Measurements from ENCODE around the gene NSMCE3. TPM values are rescaled to one million over a fixed set of nuclear protein-coding genes. Genes with fewer than 3 reads are reported as not detected.

NSMCE3 gene
- total RNA-seq, 2 experiments from 2014 or later = 46.1 to 46.9 TPM

DNA sequence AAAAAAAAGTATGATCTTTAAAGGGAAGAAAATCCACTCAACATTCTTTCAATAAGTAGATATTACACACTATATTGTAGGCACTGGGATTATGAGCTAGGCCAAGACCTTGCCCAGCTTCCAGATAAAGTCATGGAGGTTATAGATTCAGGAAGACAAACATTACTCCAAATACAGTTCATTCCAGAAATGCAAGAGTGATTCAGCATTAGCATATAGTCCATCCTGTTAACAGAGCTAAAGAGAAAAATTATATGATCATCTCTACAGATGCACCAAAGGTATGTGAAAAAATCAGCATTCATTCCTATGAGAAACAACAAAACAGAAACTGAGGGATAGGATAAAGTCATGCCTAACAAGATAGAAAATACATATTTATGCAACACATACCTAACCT, 42.1 kb upstream of the NSMCE3 start:
- Mint-ChIP-seq H3K4me3 (no peak overlapping the region), H3K4me1 (ENCODE audit: low read depth) (no peaks in the 10 kb centered on the region), H3K9me3 (no peaks in the 10 kb centered on the region), H3K27ac (no peak overlapping the region), H3K36me3 (ENCODE audit: low read depth) (no peaks in the 10 kb centered on the region), H3K27me3 (peaks cover 3% of the 10 kb centered on the region)
- CTCF ChIA-PET = no interaction called here
- intact Hi-C loops (cut with DNase I, micrococcal nuclease) = loop anchor here in 1 of 2 experiments (10.0 kb wide), 1 partner anchor 57 kb away; no protein-coding TSS in a partner anchor
- POLR2A ChIA-PET = no interaction called here
- no peak for TF ChIP-seq CTCF (IDR thresholded peaks at IDR 0.05)
- Histone ChIP-seq H3K36me3 (ENCODE audit: insufficient read depth, low read length) (no peaks in the 10 kb centered on the region), H3K4me3 (ENCODE audit: low read length) (no peak overlapping the region), H3K4me1 (ENCODE audit: insufficient read depth, low read length) (no peaks in the 10 kb centered on the region), H3K27ac (ENCODE audit: low read depth in 1 of 2, low read length in 2 of 2) (no peak overlapping the region), H3K27me3 (ENCODE audit: control insufficient read depth in 1 of 2, insufficient read depth in 2 of 2, low read length in 2 of 2) (no peaks in the 10 kb centered on the region), H3K9me3 (ENCODE audit: control insufficient read depth in 1 of 2, insufficient read depth in 1 of 2, low read length in 2 of 2) (no peaks in the 10 kb centered on the region)
- ATAC-seq (ENCODE audit: poor library complexity) (no peak), DNase-seq (no peak)

DNA sequence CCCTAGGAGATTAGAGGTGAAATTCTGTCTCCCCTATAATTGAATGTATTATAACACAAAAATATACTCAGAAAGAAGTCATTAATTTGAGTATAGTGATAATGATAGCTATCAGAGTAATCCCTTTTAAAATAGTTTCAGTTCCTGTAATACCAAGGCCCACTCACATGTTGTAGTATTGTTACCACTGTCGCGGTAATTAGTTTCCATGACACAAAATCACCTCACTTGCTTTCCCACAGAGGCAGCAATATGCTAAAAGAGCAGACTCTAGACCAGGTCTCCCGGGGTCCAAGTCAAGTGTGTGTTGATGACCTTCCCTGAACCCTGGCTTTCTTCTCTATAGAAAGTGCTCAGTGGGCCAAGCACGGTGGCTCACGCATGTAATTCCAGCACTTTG, 39.5 kb upstream of the NSMCE3 start:
- no peak overlapping the region for H3K27ac ChIP-seq (ENCODE audit: low read depth in 1 of 2, low read length in 2 of 2)
- intact Hi-C loops (cut with DNase I, micrococcal nuclease) = no loop called here
- H3K27ac Mint-ChIP-seq = no peak overlapping the region
- CTCF ChIA-PET = no interaction called here
- no peaks in the 10 kb centered on the region for H3K36me3 Mint-ChIP-seq (ENCODE audit: low read depth)
- TF ChIP-seq CTCF (IDR thresholded peaks at IDR 0.05) = no peak
- H3K27me3 ChIP-seq (ENCODE audit: control insufficient read depth in 1 of 2, insufficient read depth in 2 of 2, low read length in 2 of 2) = no peaks in the 10 kb centered on the region
- no peak for DNase-seq
- H3K4me3 Mint-ChIP-seq = no peak overlapping the region
- no peaks in the 10 kb centered on the region for H3K9me3 Mint-ChIP-seq
- no peak overlapping the region for H3K4me3 ChIP-seq (ENCODE audit: low read length)
- no peaks in the 10 kb centered on the region for H3K36me3 ChIP-seq (ENCODE audit: insufficient read depth, low read length)
- no peaks in the 10 kb centered on the region for H3K4me1 ChIP-seq (ENCODE audit: insufficient read depth, low read length)
- POLR2A ChIA-PET = no interaction called here
- peaks cover 15% of the 10 kb centered on the region for H3K27me3 Mint-ChIP-seq
- H3K4me1 Mint-ChIP-seq (ENCODE audit: low read depth) = no peaks in the 10 kb centered on the region
- H3K9me3 ChIP-seq (ENCODE audit: control insufficient read depth in 1 of 2, insufficient read depth in 1 of 2, low read length in 2 of 2) = no peaks in the 10 kb centered on the region
- no peak for ATAC-seq (ENCODE audit: poor library complexity)

DNA sequence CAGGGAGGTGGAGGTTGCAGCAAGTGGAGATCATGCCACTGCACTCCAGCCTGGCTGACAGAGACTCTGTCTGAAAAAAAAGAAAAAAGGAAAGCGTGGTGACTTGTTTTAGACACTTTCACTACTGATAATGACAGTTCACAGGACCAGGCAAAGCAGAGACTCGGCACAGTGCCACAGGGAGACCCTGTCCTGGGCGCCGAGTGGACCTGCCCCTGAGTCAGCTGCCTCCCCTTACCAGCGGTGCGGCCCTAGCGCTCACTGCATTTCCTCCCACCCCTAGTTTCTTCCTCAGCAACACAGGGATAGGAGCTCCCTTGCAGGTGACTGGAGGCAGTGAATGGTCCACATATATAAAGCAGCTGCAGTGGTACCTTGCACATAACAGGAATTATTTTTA, 38.7 kb upstream of the NSMCE3 start:
- H3K27me3 Mint-ChIP-seq = peaks cover 15% of the 10 kb centered on the region
- H3K27ac ChIP-seq (ENCODE audit: low read depth in 1 of 2, low read length in 2 of 2) = no peak overlapping the region
- no peaks in the 10 kb centered on the region for H3K36me3 ChIP-seq (ENCODE audit: insufficient read depth, low read length)
- intact Hi-C loops (cut with DNase I, micrococcal nuclease) = no loop called here
- no peak for TF ChIP-seq CTCF (IDR thresholded peaks at IDR 0.05)
- no peaks in the 10 kb centered on the region for H3K4me1 ChIP-seq (ENCODE audit: insufficient read depth, low read length)
- no peaks in the 10 kb centered on the region for H3K9me3 ChIP-seq (ENCODE audit: control insufficient read depth in 1 of 2, insufficient read depth in 1 of 2, low read length in 2 of 2)
- DNase-seq (no peak), ATAC-seq (ENCODE audit: poor library complexity) (no peak)
- H3K4me3 Mint-ChIP-seq = no peak overlapping the region
- H3K27me3 ChIP-seq (ENCODE audit: control insufficient read depth in 1 of 2, insufficient read depth in 2 of 2, low read length in 2 of 2) = no peaks in the 10 kb centered on the region
- H3K9me3 Mint-ChIP-seq = no peaks in the 10 kb centered on the region
- no peak overlapping the region for H3K4me3 ChIP-seq (ENCODE audit: low read length)
- POLR2A ChIA-PET = no interaction called here
- no peaks in the 10 kb centered on the region for H3K4me1 Mint-ChIP-seq (ENCODE audit: low read depth)
- CTCF ChIA-PET = no interaction called here
- H3K27ac Mint-ChIP-seq = no peak overlapping the region
- H3K36me3 Mint-ChIP-seq (ENCODE audit: low read depth) = no peaks in the 10 kb centered on the region

All from CD4-positive, alpha-beta T cell (primary cell).